Endothelial cell of umbilical vein (primary cell): ENCODE data around the gene LRP5. TPM values are rescaled to one million over a fixed set of nuclear protein-coding genes. Genes with fewer than 3 reads are reported as not detected.

Experiments
- BruUV-seq: library from RNA; stranded (reverse); fragments of 400-500 nt; replicated peaks from 2 replicates; lab custom pipeline; 2021; lab: Mats Ljungman, UMichigan
- CTCF ChIA-PET: fragments of 300-600, 350-600 bp; sonication (Branson Sonifier 250); formaldehyde crosslinking; loops from one replicate; lab custom pipeline; 2021; ENCODE audit warnings: antibody characterized with exemption, inconsistent platforms; lab: Charles Lee
- POLR2A ChIA-PET: fragments of 300-600, 350-600 bp; sonication (Branson Sonifier 250); formaldehyde crosslinking; loops from one replicate; lab custom pipeline; 2021; ENCODE audit warnings: antibody characterized with exemption, inconsistent platforms; lab: Charles Lee
- DNase-seq: peaks from one replicate; pipeline ENCODE4 v3.0.0-alpha.2; 2011; ENCODE audit warnings: low read depth, low spot score
- FAIRE-seq: peaks from 2 replicates; lab custom pipeline; 2011; peaks lifted over from hg19 to GRCh38; lab: Jason Lieb, UNC
- H2AFZ ChIP-seq: 2 replicates; pipeline ENCODE4 v1.6.0; 2012; ENCODE audit warnings: low read depth, low read length, control low read depth, inconsistent platforms
- H3K27ac ChIP-seq: 2 replicates; pipeline ENCODE4 v1.5.1; 2011; ENCODE audit warnings: low read depth, mild to moderate bottlenecking, control low read depth, low read length, moderate library complexity; ENCODE audit not compliant: insufficient read depth
- H3K27me3 ChIP-seq, 2 experiments: 2 replicates each; pipeline versions ENCODE4 v1.6.0 to v1.6.1; 2011; ENCODE audit warnings: low read length in 2 of 2, mixed read lengths in 1 of 2; ENCODE audit not compliant: control insufficient read depth in 2 of 2, insufficient read depth in 2 of 2
- H3K36me3 ChIP-seq, 2 experiments: 2 replicates in 1 of 2; 3 replicates in 1 of 2; pipeline ENCODE4 v1.5.1; 2011; ENCODE audit warnings: low read length in 2 of 2, mild to moderate bottlenecking in 1 of 2, moderate library complexity in 1 of 2; ENCODE audit not compliant: control insufficient read depth in 2 of 2, insufficient read depth in 2 of 2; ENCODE audit errors: extremely low read depth in 1 of 2
- H3K4me1 ChIP-seq: 3 replicates; pipeline ENCODE4 v1.5.1; 2011; ENCODE audit warnings: mild to moderate bottlenecking, low read length; ENCODE audit not compliant: control insufficient read depth, insufficient read depth; ENCODE audit errors: extremely low read depth
- H3K4me2 ChIP-seq: 2 replicates; pipeline ENCODE4 v1.6.1; 2011; ENCODE audit warnings: low read length, control low read depth, mixed read lengths; ENCODE audit not compliant: insufficient read depth
- H3K4me3 ChIP-seq, 3 experiments: fragments of 200-600 bp in 1 of 3; sonication (generic), shearing (Covaris generic) in 1 of 3; replicated peaks in 1 of 3; 2 replicates each; pipeline ENCODE4 v1.5.1; 2011 to 2016; ENCODE audit warnings: control low read depth in 3 of 3, low read length in 3 of 3, mild to moderate bottlenecking in 2 of 3, inconsistent platforms in 1 of 3, low read depth in 1 of 3, moderate library complexity in 1 of 3; ENCODE audit not compliant: insufficient read depth in 1 of 3
- H3K79me2 ChIP-seq: 2 replicates; pipeline ENCODE4 v1.6.0; 2012; ENCODE audit warnings: low read length, inconsistent platforms; ENCODE audit not compliant: control insufficient read depth, insufficient read depth
- H3K9ac ChIP-seq: replicated peaks from 2 replicates; pipeline ENCODE3; 2011; ENCODE audit warnings: low read length, control low read depth; ENCODE audit not compliant: insufficient read depth; ENCODE audit errors: extremely low read depth
- H3K9me1 ChIP-seq: replicated peaks from 3 replicates; pipeline ENCODE4 v1.6.0; 2011; ENCODE audit warnings: mild to moderate bottlenecking, low read length; ENCODE audit not compliant: control insufficient read depth, insufficient read depth; ENCODE audit errors: extremely low read depth
- H3K9me3 ChIP-seq: replicated peaks from 2 replicates; pipeline ENCODE4 v1.5.1; 2012; ENCODE audit warnings: low read length, inconsistent platforms; ENCODE audit not compliant: control insufficient read depth, insufficient read depth
- H4K20me1 ChIP-seq: replicated peaks from 2 replicates; pipeline ENCODE3; 2011; ENCODE audit warnings: mild to moderate bottlenecking, low read length; ENCODE audit not compliant: control insufficient read depth, insufficient read depth; ENCODE audit errors: extremely low read depth
- CTCF ChIP-seq, 2 donors: IDR thresholded peaks; 1 replicate in 1 of 2; 2 replicates in 1 of 2; pipeline ENCODE4 v1.5.1; 2011; ENCODE audit warnings: low read length in 2 of 2, mild to moderate bottlenecking in 2 of 2, moderate library complexity in 2 of 2, control low read depth in 1 of 2, inconsistent platforms in 1 of 2, low read depth in 1 of 2; ENCODE audit not compliant: insufficient read depth in 1 of 2; ENCODE audit errors: extremely low read depth in 1 of 2
- EZH2 ChIP-seq: IDR thresholded peaks from 2 replicates; pipeline ENCODE4 v1.6.1; 2012; ENCODE audit warnings: borderline replicate concordance, low read depth, mild to moderate bottlenecking, moderate library complexity, low read length, inconsistent platforms; ENCODE audit not compliant: severe bottlenecking
- FOS ChIP-seq: IDR thresholded peaks from 2 replicates; pipeline ENCODE4 v1.6.1; 2011; ENCODE audit warnings: mild to moderate bottlenecking, low read length, moderate library complexity, borderline replicate concordance; ENCODE audit not compliant: insufficient read depth
- GATA2 ChIP-seq: IDR thresholded peaks from 2 replicates; pipeline ENCODE4 v1.7.0; 2011; ENCODE audit warnings: low read depth, mild to moderate bottlenecking, moderate library complexity, mixed read lengths, low read length; ENCODE audit not compliant: insufficient read length, insufficient read depth
- JUN ChIP-seq: IDR thresholded peaks from 2 replicates; pipeline ENCODE4 v1.6.1; 2011; ENCODE audit warnings: borderline replicate concordance, low read depth; ENCODE audit not compliant: insufficient read length, insufficient read depth
- MYC ChIP-seq: IDR thresholded peaks from one replicate; pipeline ENCODE4 v1.6.1; 2011; ENCODE audit warnings: mild to moderate bottlenecking, low read depth, low read length
- POLR2A ChIP-seq: IDR thresholded peaks from 2 replicates; pipeline ENCODE4 v1.6.1; 2012; ENCODE audit warnings: low read depth, mild to moderate bottlenecking, control low read depth, low read length
- POLR2AphosphoS5 ChIP-seq: IDR thresholded peaks from 2 replicates; pipeline ENCODE4 v1.6.1; 2012; ENCODE audit warnings: low read depth, mild to moderate bottlenecking, control low read depth, low read length, moderate library complexity; ENCODE audit not compliant: insufficient read depth
- dilution Hi-C: fragments of 300-500 bp; cut with MboI; formaldehyde crosslinking; loops from one replicate; pipeline ENCODE4 v1.15.0; 2019; ENCODE audit warnings: low sequenced_read_pairs; ENCODE audit not compliant: extremely low pct_ligation_motif_present
- intact Hi-C: fragments of 100-400 bp; cut with micrococcal nuclease; formaldehyde crosslinking; loops from one replicate; pipeline ENCODE4 v1.10.0; 2022
- polyA plus RNA-seq, 4 experiments: library from polyadenylated mRNA; depleted of rRNA in 3 of 4; stranded (reverse) in 3 of 4; unstranded in 1 of 4; fragments of >200 nt; gene quantifications; 2 replicates each; pipeline versions ENCODE4 v1.2.1 to v1.2.3, GENCODE V29; 2011 to 2012; ENCODE audit warnings: missing spikeins in 1 of 4
- total RNA-seq: library from RNA; stranded (reverse); gene quantifications from 2 replicates; pipeline ENCODE4 v1.2.3, GENCODE V29; 2021
- TF ChIP-seq, protein P1 (sequence below): IDR thresholded peaks from 2 replicates; pipeline ENCODE4 v1.6.1; 2011; ENCODE audit not compliant: insufficient read depth, insufficient read length

LRP5 gene
- total and polyA plus RNA-seq, 2 donors (not counting 3 experiments of a cell fraction or from before 2014, with no cell fraction given) = 35.1 to 51.8 TPM

DNA sequence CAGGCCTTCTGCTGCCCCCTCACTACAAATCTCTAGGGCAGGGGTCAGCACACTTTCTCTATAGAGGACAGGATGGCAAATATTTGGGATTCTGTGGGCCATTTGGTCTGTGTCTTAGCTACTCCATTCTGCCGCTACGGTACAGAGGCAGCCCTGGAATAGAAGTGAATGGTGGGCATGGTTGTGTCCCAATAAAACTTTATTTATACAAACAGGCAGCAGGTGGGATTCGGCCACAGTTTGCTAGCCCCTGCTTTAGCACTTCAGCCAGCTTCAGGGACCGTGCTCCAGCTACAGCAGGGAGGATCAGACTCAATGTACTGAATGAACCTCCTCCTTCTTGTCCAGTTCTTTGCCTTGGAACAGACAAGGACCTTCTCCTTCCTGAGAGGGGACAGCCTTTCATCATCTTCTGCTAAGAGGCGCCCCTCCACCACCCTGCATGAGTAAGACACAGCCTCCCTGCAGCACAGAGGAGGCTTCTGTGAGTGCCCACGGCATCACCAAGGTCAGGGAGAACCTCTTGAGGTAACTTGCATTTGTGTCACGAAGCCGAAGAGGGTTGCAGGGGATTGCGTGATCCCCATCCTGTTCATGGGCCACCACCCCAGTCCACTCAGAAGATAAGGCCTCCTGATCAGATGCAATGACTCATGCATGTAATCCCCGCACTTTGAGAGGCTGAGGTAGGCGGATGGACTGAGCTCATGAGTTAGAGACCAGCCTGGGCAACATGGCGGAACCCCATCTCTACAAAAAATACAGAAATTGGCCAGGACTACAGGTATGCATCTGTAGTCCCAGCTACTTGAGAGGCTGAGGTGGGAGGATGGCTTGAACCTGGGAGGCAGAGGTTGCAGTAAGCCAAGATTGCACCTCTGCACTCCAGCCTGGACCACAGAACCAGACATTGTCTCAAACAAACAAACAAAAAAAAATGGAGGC is 45.2 kb upstream of the LRP5 start:
- Histone ChIP-seq H4K20me1 (no peaks in the 10 kb centered on the region), H3K9ac (no peak overlapping the region), H2AFZ (no peak overlapping the region), H3K9me1 (no peaks in the 10 kb centered on the region), H3K79me2 (peaks cover 4% of the 10 kb centered on the region), H3K36me3 (peaks cover 0 to 13% of the 10 kb centered on the region in 2 experiments), H3K27ac (no peak overlapping the region), H3K27me3 (no peaks in the 10 kb centered on the region), H3K4me1 (peaks cover 7% of the 10 kb centered on the region), H3K4me3 (no peak overlapping the region), H3K9me3 (no peaks in the 10 kb centered on the region), H3K4me2 (no peak overlapping the region)
- intact Hi-C loops = no loop called here
- POLR2A ChIA-PET = no interaction called here
- DNase-seq = no peak
- dilution Hi-C loops = no loop called here
- CTCF ChIA-PET = interaction anchor here (1.6 to 2.9 kb wide), 2 partner anchors 10 to 31 kb away, joined by 5 to 11 read pairs; no protein-coding TSS in a partner anchor
- TF ChIP-seq POLR2AphosphoS5 (no peak), FOS (no peak), JUN (no peak), MYC (no peak), GATA2 (no peak), EZH2 (no peak), POLR2A (no peak), CTCF (IDR thresholded peaks at IDR 0.05; ENCODE audit: extremely low read depth in 1 of 2, insufficient read depth in 1 of 2, low read depth in 1 of 2, low read length in 2 of 2) (no peak)
- TF ChIP-seq, protein P1, sequence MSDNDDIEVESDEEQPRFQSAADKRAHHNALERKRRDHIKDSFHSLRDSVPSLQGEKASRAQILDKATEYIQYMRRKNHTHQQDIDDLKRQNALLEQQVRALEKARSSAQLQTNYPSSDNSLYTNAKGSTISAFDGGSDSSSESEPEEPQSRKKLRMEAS = no peak
- BruUV-seq = no TSS peak
- no peak for FAIRE-seq
